Measurements from ENCODE around the gene JPT1.

JPT1 gene

DNA sequence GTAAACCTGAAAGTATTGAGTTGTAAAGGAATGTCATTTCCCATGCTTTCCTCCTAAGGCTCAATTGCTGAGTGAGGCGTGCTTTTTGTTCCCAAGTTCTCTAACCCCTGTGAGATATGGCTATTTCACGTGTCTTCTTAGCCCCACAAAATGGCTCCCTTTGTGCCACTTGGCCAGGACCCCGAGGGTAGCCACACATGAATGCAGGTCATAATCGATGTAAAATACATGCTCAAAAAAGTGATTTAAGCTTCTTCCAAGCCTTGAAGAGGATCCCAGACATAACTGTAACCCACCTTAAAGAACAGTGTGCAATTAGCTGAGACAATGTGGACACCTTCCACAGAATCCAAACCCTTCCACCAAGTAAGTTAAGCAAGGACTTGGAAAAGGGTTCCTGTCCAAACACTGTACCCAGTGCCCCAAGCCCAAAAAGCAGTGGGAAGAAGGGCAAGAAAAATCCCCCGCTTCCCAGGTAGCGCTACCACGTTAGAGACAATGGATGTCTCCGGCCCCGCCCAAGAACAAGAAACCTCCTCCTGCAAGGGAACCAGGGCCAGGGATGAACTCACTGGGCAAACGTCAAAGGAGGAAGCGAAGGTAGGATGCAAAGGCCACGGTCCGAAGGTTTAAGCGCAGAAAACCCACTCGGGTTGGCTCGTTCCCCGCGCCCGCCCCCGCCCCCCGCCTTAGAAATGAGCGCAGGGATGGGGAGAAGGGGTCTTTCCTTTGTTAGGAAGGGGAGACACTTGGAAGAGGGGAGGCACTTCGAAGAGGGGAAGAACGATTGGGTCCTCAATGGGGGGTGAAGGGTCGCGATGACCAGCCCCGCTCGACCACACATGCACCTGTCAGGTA, 1.2 kb downstream of the JPT1 start:
- Histone ChIP-seq H3K27me3 (replicated peaks) (no peaks in the 10 kb centered on the region), H3K36me3 (replicated peaks) (peaks cover 7% of the 10 kb centered on the region), H3K27ac (peak overlapping the region; percentile 48), H3K4me3 (ENCODE audit: low read depth, low read length) (peak overlapping the region; percentile 95)
- TF ChIP-seq, protein P1, sequence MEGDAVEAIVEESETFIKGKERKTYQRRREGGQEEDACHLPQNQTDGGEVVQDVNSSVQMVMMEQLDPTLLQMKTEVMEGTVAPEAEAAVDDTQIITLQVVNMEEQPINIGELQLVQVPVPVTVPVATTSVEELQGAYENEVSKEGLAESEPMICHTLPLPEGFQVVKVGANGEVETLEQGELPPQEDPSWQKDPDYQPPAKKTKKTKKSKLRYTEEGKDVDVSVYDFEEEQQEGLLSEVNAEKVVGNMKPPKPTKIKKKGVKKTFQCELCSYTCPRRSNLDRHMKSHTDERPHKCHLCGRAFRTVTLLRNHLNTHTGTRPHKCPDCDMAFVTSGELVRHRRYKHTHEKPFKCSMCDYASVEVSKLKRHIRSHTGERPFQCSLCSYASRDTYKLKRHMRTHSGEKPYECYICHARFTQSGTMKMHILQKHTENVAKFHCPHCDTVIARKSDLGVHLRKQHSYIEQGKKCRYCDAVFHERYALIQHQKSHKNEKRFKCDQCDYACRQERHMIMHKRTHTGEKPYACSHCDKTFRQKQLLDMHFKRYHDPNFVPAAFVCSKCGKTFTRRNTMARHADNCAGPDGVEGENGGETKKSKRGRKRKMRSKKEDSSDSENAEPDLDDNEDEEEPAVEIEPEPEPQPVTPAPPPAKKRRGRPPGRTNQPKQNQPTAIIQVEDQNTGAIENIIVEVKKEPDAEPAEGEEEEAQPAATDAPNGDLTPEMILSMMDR (IDR thresholded peaks at IDR 0.05; ENCODE audit: low read depth, low read length, missing control alignments): no peak
- in situ Hi-C loops (cut with HindIII; ENCODE audit: low pct_ligation_motif_present, low sequenced_read_pairs): no loop called here
- DNase-seq: no peak

GRCh38 chr17:75152523-75152921, 1.8 kb downstream of the JPT1 start:
- in situ Hi-C loops (cut with HindIII; ENCODE audit: low pct_ligation_motif_present, low sequenced_read_pairs): no loop called here
- H3K27me3 ChIP-seq (replicated peaks): no peaks in the 10 kb centered on the region
- no peak overlapping the region for H3K27ac ChIP-seq
- peak overlapping the region; percentile 95 for H3K4me3 ChIP-seq (ENCODE audit: low read depth, low read length)
- TF ChIP-seq, protein P1 (IDR thresholded peaks at IDR 0.05; ENCODE audit: low read depth, low read length, missing control alignments): no peak
- peaks cover 13% of the 10 kb centered on the region for H3K36me3 ChIP-seq (replicated peaks)
- no peak for DNase-seq

- H3K27me3 ChIP-seq (replicated peaks): no peaks in the 10 kb centered on the region
- H3K27ac ChIP-seq: no peak overlapping the region
- H3K4me3 ChIP-seq (ENCODE audit: low read depth, low read length): peak overlapping the region; percentile 95
- in situ Hi-C loops (cut with HindIII; ENCODE audit: low pct_ligation_motif_present, low sequenced_read_pairs): no loop called here
- DNase-seq: no peak
- peaks cover 14% of the 10 kb centered on the region for H3K36me3 ChIP-seq (replicated peaks)
- TF ChIP-seq, protein P1 (IDR thresholded peaks at IDR 0.05; ENCODE audit: low read depth, low read length, missing control alignments): no peak
Observed at GRCh38 chr17:75151930-75152329, 2.4 kb downstream of the JPT1 start.

DNA sequence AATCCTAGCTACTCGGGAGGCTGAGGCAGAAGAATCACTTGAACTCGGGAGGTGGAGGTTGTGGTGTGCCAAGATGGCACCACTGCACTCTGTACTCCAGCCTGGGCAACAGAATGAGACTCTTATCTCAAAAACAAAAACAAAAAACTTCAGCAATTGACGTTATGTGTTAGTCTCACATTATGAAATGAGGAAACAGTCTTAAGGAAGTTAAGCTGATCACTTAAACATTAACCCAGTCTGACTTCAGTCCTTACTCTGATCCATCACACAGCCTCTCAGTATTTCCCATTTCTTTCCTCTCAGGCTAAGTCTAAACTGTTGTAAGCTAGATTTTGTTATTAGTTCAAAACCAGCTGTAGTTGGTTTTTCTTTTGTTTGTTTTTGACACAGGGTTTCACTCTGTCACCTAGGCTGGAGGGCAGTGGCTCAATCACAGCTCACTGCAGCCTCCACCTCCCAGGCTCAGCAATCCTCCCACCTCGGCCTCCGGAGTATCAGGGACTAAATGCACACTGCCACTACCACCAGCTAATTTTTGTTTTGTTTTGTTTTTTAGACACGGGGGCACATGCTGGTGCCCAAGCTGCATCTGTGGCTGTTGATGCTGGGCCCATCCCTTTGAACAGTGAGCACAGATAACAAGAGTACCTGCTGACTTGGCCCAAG, 6.3 kb downstream of the JPT1 start:
- Histone ChIP-seq H3K4me3 (ENCODE audit: low read depth, low read length) (no peak overlapping the region), H3K27ac (no peak overlapping the region), H3K36me3 (replicated peaks) (peaks cover 52% of the 10 kb centered on the region), H3K27me3 (replicated peaks) (no peaks in the 10 kb centered on the region)
- TF ChIP-seq, protein P1 (IDR thresholded peaks at IDR 0.05; ENCODE audit: low read depth, low read length, missing control alignments): no peak
- in situ Hi-C loops (cut with HindIII; ENCODE audit: low pct_ligation_motif_present, low sequenced_read_pairs): no loop called here
- no peak for DNase-seq

DNA sequence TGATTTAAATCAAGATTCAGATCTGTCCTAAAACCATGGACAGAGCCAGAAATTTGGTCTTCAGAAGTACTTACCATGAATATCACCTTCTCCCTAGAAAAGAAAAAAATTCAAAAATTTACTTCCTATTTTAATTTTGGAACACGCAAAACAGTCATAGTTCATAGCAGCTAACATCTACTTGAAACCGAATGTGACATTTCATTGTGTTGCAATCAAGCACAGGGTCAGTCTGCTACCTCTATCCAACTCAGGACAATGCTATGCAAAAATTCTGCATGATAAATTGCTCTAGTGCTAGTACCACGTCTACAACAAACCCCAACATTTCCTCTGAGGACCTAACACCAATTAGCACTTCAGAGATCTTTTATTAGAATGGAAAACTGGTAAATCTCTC, 7.7 kb downstream of the JPT1 start:
- H3K36me3 ChIP-seq (replicated peaks): peaks cover 63% of the 10 kb centered on the region
- no peaks in the 10 kb centered on the region for H3K27me3 ChIP-seq (replicated peaks)
- H3K4me3 ChIP-seq (ENCODE audit: low read depth, low read length): no peak overlapping the region
- H3K27ac ChIP-seq: no peak overlapping the region
- TF ChIP-seq, protein P1 (IDR thresholded peaks at IDR 0.05; ENCODE audit: low read depth, low read length, missing control alignments): no peak
- no peak for DNase-seq
- in situ Hi-C loops (cut with HindIII; ENCODE audit: low pct_ligation_motif_present, low sequenced_read_pairs): no loop called here

All from brain microvascular endothelial cell (primary cell).